Loucy (cell line): Measurements from ENCODE around the gene KCNH8.
"Not testable (repeated sequence)": the region's sequence is repeated elsewhere in the genome, so short reads cannot be mapped to it uniquely, and the experiment has no call there.

Experiments used
- H2AFZ ChIP-seq: fragments of 200-600 bp; sonication (generic); 2 replicates; pipeline ENCODE4 v1.6.0; 2016; ENCODE audit warnings: antibody characterized with exemption, mild to moderate bottlenecking, low read length, moderate library complexity
- H3F3A ChIP-seq: fragments of 200-600 bp; 2 replicates; pipeline ENCODE4 v1.6.0; 2016; ENCODE audit warnings: antibody characterized with exemption, low read depth, mild to moderate bottlenecking
- H3K27me3 ChIP-seq: fragments of 200-600 bp; sonication (generic); 2 replicates; pipeline ENCODE4 v1.6.1; 2014; ENCODE audit warnings: low read length, mild to moderate bottlenecking; ENCODE audit not compliant: insufficient read depth, poor library complexity, severe bottlenecking
- H3K36me3 ChIP-seq: fragments of 200-600 bp; sonication (generic); 2 replicates; pipeline ENCODE4 v1.6.1; 2016; ENCODE audit warnings: low read length; ENCODE audit not compliant: insufficient read depth
- H3K4me1 ChIP-seq: fragments of 200-600 bp; sonication (generic); 2 replicates; pipeline ENCODE4 v1.5.1; 2014; ENCODE audit warnings: low read length, mild to moderate bottlenecking; ENCODE audit not compliant: insufficient read depth, poor library complexity, severe bottlenecking
- H3K4me2 ChIP-seq: fragments of 200-600 bp; sonication (generic); 2 replicates; pipeline ENCODE4 v1.6.0; 2014; ENCODE audit warnings: antibody characterized with exemption, low read length, low read depth, mild to moderate bottlenecking; ENCODE audit not compliant: poor library complexity, severe bottlenecking
- H3K4me3 ChIP-seq: fragments of 200-600 bp; sonication (generic); 2 replicates; pipeline ENCODE4 v1.5.1; 2014; ENCODE audit warnings: low read length, mild to moderate bottlenecking, mixed read lengths; ENCODE audit not compliant: poor library complexity, severe bottlenecking
- H3K79me2 ChIP-seq: fragments of 200-600 bp; sonication (generic); 2 replicates; pipeline ENCODE4 v1.6.1; 2014; ENCODE audit warnings: low read length; ENCODE audit not compliant: insufficient read depth
- H3K9ac ChIP-seq: fragments of 200-600 bp; sonication (generic); 2 replicates; pipeline ENCODE4 v1.6.0; 2014; ENCODE audit warnings: mild to moderate bottlenecking, low read depth, low read length, moderate library complexity; ENCODE audit not compliant: poor library complexity, severe bottlenecking
- H3K9me2 ChIP-seq: fragments of 200-600 bp; sonication (generic); replicated peaks from 2 replicates; pipeline ENCODE4 v1.6.1; 2016; ENCODE audit warnings: low read depth, low read length, mixed read lengths
- H3K9me3 ChIP-seq: fragments of 200-600 bp; sonication (generic); 2 replicates; pipeline ENCODE4 v1.6.1; 2014; ENCODE audit warnings: mild to moderate bottlenecking, antibody characterized with exemption, low read length, low read depth; ENCODE audit not compliant: insufficient read depth
- H4K20me1 ChIP-seq: fragments of 200-600 bp; sonication (generic); 2 replicates; pipeline ENCODE4 v1.6.0; 2014; ENCODE audit warnings: antibody characterized with exemption, low read length, mild to moderate bottlenecking; ENCODE audit not compliant: insufficient read depth, poor library complexity, severe bottlenecking
- CTCF ChIP-seq: fragments of 200-600 bp; sonication (generic); conservative IDR thresholded peaks from 2 replicates; pipeline ENCODE4 v1.5.1; 2014; ENCODE audit warnings: mild to moderate bottlenecking, antibody characterized with exemption, low read length
- EZH2phosphoT487 ChIP-seq: fragments of 200-600 bp; IDR thresholded peaks from 2 replicates; pipeline ENCODE4 v1.6.1; 2018; ENCODE audit warnings: antibody characterized with exemption, mild to moderate bottlenecking, moderate library complexity, borderline replicate concordance

KCNH8 gene

DNA sequence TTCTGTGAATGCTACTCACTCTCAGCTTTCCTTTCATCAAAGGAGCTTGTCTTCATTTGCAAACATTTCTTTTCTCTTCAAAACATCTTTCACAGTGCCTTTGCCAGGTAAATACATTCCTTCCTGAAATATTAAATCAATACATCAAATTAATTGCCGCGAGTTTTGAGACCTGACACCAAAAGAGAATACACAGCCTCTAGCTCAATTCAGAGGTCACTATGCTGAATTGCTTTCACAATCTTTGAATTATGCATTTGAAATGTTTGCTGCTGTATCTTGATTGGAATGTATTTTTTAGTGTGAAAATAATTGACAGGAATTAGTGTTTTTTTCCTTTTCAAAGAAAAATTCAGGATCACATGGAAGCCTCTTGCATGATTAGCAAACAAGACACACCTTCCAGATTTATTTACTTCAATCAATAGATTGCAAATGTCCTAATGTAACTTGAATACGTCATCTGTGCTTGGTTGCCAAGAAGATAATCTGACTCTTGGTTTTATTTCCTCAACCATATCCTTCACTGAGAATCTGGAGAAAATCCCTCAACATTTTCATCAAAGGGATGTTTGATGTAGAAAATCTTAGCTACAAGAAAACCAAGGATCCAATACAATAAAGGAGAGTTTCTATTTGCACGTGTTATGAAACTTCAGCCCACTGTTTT is 83.6 kb downstream of the KCNH8 start:
- H3K4me2 ChIP-seq: no peak overlapping the region
- no peaks in the 10 kb centered on the region for H3F3A ChIP-seq
- no peak for TF ChIP-seq EZH2phosphoT487
- TF ChIP-seq CTCF: no peak
- H4K20me1 ChIP-seq: no peaks in the 10 kb centered on the region
- no peaks in the 10 kb centered on the region for H3K36me3 ChIP-seq
- H3K9me2 ChIP-seq: no peaks in the 10 kb centered on the region
- no peaks in the 10 kb centered on the region for H3K27me3 ChIP-seq
- no peaks in the 10 kb centered on the region for H3K9me3 ChIP-seq
- H3K9ac ChIP-seq: no peak overlapping the region
- H2AFZ ChIP-seq: no peak overlapping the region
- H3K4me3 ChIP-seq: no peak overlapping the region
- peaks cover 10% of the 10 kb centered on the region for H3K4me1 ChIP-seq
- no peaks in the 10 kb centered on the region for H3K79me2 ChIP-seq

- Histone ChIP-seq H3K9me2 (no peaks in the 10 kb centered on the region), H3K36me3 (no peaks in the 10 kb centered on the region), H3K4me2 (no peak overlapping the region), H3K4me1 (peaks cover 10% of the 10 kb centered on the region), H3K79me2 (no peaks in the 10 kb centered on the region), H3F3A (no peaks in the 10 kb centered on the region), H2AFZ (no peak overlapping the region), H3K9ac (no peak overlapping the region), H3K9me3 (no peaks in the 10 kb centered on the region), H4K20me1 (no peaks in the 10 kb centered on the region), H3K27me3 (no peaks in the 10 kb centered on the region), H3K4me3 (no peak overlapping the region)
- TF ChIP-seq CTCF (no peak), EZH2phosphoT487 (no peak)
Observed at GRCh38 chr3:19232566-19232965, 84.3 kb downstream of the KCNH8 start.

DNA sequence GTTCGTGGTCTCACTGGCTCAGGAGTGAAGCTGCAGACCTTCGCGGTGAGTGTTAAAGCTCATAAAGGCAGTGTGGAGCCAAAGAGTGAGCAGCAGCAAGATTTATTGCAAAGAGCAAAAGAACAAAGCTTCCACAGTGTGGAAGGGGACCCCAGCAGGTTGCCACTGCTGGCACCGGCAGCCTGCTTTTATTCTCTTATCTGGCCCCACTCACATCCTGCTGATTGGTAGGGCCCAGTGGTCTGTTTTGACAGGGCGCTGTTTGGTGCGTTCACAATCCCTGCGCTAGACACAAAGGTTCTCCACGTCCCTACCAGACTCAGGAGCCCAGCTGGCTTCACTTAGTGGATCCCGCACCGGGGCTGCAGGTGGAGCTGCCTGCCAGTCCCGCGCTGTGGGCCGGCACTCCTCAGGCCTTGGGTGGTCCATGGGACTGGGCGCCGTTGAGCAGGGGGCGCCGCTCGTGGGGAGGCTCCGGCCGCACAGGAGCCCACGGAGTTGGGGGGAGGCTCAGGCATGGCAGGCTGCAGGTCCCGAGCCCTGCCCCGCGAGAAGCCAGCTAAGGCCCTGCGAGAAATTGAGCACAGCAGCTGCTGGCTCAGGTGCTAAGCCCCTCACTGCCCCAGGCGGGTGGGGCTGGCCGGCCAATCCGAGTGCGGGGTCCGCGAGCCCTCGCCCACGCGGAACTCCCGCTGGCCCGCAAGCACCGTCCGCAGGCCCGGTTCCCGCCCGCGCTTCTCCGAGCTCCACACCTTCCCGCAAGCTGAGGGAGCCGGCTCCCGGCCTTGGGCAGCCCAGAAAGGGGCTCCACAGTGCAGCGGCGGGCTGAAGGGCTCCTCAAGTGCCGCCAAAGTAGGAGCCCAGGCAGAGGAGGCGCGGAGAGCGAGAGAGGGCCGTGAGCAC is 85.8 kb downstream of the KCNH8 start:
- not testable (repeated sequence) for H3K4me1 ChIP-seq, H3K36me3 ChIP-seq, H2AFZ ChIP-seq, H3F3A ChIP-seq, H3K27me3 ChIP-seq, H3K9me3 ChIP-seq, H3K9ac ChIP-seq, H3K9me2 ChIP-seq, H3K4me2 ChIP-seq, H4K20me1 ChIP-seq, H3K4me3 ChIP-seq, H3K79me2 ChIP-seq
